ENCODE measurements around the gene PPID.

DNA sequence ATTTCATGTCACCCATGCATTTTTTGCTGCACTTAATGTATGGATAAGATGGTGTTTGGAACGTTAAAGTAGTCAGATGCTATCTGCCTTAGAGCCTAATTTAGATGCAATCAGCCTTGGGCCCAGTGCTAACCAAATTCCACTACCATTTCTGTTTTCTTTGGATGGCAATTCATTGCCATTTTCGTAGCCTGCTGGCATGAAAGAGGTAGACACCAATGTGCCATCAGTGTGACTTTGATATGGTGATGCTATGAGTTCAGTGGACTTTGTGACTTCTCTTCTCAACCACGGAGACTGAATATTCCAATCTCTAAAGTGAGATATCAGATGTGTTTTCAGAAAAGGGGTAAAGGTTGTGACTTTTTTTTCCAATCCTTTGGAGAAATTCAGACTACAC lies 49.6 kb downstream of the PPID start:
- TF ChIP-seq, protein P1, sequence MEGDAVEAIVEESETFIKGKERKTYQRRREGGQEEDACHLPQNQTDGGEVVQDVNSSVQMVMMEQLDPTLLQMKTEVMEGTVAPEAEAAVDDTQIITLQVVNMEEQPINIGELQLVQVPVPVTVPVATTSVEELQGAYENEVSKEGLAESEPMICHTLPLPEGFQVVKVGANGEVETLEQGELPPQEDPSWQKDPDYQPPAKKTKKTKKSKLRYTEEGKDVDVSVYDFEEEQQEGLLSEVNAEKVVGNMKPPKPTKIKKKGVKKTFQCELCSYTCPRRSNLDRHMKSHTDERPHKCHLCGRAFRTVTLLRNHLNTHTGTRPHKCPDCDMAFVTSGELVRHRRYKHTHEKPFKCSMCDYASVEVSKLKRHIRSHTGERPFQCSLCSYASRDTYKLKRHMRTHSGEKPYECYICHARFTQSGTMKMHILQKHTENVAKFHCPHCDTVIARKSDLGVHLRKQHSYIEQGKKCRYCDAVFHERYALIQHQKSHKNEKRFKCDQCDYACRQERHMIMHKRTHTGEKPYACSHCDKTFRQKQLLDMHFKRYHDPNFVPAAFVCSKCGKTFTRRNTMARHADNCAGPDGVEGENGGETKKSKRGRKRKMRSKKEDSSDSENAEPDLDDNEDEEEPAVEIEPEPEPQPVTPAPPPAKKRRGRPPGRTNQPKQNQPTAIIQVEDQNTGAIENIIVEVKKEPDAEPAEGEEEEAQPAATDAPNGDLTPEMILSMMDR (IDR thresholded peaks at IDR 0.05): no peak
- TF ChIP-seq POLR2A (IDR thresholded peaks at IDR 0.05): no peak
